Neural crest cell (in vitro differentiated cells): ENCODE results near the gene CCDC27. TPM values are rescaled to one million over a fixed set of nuclear protein-coding genes. Genes with fewer than 3 reads are reported as not detected.
A peak's percentile ranks its signal among the peaks of the same experiment; 100 is the strongest.

Experiments used
- DNase-seq: peaks from one replicate; pipeline ENCODE4 v3.0.0; 2021; ENCODE audit warnings: low read depth, mixed read lengths, low spot score
- H3K27ac Mint-ChIP-seq: one replicate; pipeline ENCODE4 v1.8.0; 2021; ENCODE audit warnings: mild to moderate bottlenecking, mixed read lengths; ENCODE audit not compliant: unreplicated experiment
- H3K27me3 Mint-ChIP-seq: 2 replicates; pipeline ENCODE4 v1.8.0; 2021; ENCODE audit warnings: low read depth, mild to moderate bottlenecking, mixed read lengths
- H3K36me3 Mint-ChIP-seq: 2 replicates; pipeline ENCODE4 v1.8.0; 2021; ENCODE audit warnings: low read depth, mild to moderate bottlenecking, mixed read lengths
- H3K4me1 Mint-ChIP-seq: 2 replicates; pipeline ENCODE4 v1.8.0; 2021; ENCODE audit warnings: mixed read lengths
- H3K4me3 Mint-ChIP-seq: one replicate; pipeline ENCODE4 v1.8.0; 2021; ENCODE audit warnings: mild to moderate bottlenecking, mixed read lengths
- H3K9me3 Mint-ChIP-seq: 2 replicates; pipeline ENCODE4 v1.8.0; 2021; ENCODE audit warnings: mixed read lengths
- total RNA-seq: library from RNA; stranded (reverse); gene quantifications from 2 replicates; pipeline ENCODE4 v1.2.1, GENCODE V29; 2021
- TF ChIP-seq, protein P1 (sequence below): fragments of 200-600 bp; sonication (generic); conservative IDR thresholded peaks from 2 replicates; pipeline ENCODE4 v1.5.0; 2021; ENCODE audit warnings: antibody characterized with exemption, mild to moderate bottlenecking

The CCDC27 gene
- total RNA-seq, 1 donor from 2014 or later = not detected

DNA sequence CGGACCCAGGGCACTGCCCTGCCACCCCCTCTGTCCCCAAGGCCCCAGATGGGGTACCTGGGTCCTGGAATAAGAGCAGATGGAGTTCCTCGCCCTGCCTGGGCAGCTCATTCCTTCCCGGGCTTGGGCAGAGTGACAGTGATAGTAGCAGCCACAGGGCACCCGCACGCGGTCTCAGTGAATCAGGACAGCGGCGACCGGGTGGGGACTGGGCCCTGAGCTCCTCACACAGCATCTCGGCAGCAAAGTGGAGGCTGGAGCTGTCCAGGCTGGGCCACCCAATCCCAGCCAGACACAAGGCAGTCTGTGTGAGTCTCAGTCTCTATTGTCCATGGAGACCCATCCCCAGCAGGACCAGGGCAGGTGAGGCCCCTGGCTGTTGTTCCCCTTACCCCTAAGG, 37.4 kb upstream of the CCDC27 start:
- no peaks in the 10 kb centered on the region for H3K36me3 Mint-ChIP-seq
- DNase-seq = no peak
- H3K4me3 Mint-ChIP-seq = no peak overlapping the region
- no peaks in the 10 kb centered on the region for H3K9me3 Mint-ChIP-seq
- no peaks in the 10 kb centered on the region for H3K4me1 Mint-ChIP-seq
- H3K27ac Mint-ChIP-seq = no peak overlapping the region
- TF ChIP-seq, protein P1, sequence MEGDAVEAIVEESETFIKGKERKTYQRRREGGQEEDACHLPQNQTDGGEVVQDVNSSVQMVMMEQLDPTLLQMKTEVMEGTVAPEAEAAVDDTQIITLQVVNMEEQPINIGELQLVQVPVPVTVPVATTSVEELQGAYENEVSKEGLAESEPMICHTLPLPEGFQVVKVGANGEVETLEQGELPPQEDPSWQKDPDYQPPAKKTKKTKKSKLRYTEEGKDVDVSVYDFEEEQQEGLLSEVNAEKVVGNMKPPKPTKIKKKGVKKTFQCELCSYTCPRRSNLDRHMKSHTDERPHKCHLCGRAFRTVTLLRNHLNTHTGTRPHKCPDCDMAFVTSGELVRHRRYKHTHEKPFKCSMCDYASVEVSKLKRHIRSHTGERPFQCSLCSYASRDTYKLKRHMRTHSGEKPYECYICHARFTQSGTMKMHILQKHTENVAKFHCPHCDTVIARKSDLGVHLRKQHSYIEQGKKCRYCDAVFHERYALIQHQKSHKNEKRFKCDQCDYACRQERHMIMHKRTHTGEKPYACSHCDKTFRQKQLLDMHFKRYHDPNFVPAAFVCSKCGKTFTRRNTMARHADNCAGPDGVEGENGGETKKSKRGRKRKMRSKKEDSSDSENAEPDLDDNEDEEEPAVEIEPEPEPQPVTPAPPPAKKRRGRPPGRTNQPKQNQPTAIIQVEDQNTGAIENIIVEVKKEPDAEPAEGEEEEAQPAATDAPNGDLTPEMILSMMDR = no peak
- peaks cover 13% of the 10 kb centered on the region for H3K27me3 Mint-ChIP-seq

DNA sequence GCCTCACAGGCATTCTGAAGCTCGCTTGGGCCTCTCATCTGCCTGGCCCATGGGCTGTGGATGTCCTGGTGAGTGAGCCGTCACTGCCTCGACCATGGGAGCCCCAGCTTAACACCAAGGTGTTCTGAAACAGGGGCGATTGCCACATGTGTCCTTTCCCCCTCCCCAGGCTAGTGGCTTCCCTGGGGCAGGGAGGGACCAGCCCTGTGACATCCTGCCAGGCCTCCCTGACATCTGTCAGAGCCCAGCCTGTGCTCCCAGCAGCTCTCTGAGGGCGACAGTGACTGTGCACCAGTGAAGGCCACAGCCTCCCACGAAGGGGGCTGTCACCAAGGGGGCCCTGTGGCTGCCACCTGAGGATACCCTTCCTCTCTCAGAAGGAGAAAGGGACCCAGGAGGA, 35.9 kb upstream of the CCDC27 start:
- Mint-ChIP-seq H3K4me1 (no peaks in the 10 kb centered on the region), H3K4me3 (no peak overlapping the region), H3K36me3 (no peaks in the 10 kb centered on the region), H3K27ac (no peak overlapping the region), H3K9me3 (no peaks in the 10 kb centered on the region), H3K27me3 (peaks cover 9% of the 10 kb centered on the region)
- no peak for DNase-seq
- TF ChIP-seq, protein P1 = no peak

DNA sequence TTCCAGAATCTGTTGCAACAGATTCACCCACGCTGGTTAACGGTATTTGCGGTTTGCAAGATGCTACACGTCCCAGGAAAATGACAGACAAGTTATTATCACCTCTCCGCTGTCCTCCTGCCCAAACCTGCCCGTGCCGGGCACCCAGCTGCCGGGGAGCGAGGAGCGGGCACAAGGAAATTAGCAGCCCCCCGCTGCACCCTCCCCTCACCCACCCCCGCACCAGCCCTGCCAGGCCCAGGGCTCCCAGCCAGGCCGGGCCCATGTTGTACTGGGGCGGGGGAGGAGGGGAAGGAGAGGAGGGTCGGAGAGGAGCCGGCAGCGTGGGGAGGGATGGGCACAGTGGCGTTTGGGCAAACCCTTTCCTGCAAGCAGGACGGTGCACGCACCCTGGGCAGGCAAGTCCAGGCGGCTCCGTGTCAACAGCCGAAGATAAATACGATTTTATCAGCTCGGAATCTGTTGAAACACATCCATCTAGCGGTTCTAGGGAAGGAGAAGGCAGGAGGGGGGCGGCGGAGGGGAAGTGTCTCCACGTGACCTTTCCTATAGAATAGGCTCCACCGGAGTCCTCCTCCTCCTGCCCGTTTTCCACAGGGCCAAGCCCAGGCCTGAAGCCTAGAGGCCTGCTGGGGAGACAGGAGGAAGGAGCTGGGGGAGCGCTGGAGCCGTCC, 35.1 kb upstream of the CCDC27 start:
- no peak for DNase-seq
- TF ChIP-seq, protein P1 = no peak
- no peak overlapping the region for H3K4me3 Mint-ChIP-seq
- peaks cover 2% of the 10 kb centered on the region for H3K27me3 Mint-ChIP-seq
- H3K4me1 Mint-ChIP-seq = no peaks in the 10 kb centered on the region
- H3K9me3 Mint-ChIP-seq = no peaks in the 10 kb centered on the region
- H3K27ac Mint-ChIP-seq = no peak overlapping the region
- H3K36me3 Mint-ChIP-seq = no peaks in the 10 kb centered on the region

DNA sequence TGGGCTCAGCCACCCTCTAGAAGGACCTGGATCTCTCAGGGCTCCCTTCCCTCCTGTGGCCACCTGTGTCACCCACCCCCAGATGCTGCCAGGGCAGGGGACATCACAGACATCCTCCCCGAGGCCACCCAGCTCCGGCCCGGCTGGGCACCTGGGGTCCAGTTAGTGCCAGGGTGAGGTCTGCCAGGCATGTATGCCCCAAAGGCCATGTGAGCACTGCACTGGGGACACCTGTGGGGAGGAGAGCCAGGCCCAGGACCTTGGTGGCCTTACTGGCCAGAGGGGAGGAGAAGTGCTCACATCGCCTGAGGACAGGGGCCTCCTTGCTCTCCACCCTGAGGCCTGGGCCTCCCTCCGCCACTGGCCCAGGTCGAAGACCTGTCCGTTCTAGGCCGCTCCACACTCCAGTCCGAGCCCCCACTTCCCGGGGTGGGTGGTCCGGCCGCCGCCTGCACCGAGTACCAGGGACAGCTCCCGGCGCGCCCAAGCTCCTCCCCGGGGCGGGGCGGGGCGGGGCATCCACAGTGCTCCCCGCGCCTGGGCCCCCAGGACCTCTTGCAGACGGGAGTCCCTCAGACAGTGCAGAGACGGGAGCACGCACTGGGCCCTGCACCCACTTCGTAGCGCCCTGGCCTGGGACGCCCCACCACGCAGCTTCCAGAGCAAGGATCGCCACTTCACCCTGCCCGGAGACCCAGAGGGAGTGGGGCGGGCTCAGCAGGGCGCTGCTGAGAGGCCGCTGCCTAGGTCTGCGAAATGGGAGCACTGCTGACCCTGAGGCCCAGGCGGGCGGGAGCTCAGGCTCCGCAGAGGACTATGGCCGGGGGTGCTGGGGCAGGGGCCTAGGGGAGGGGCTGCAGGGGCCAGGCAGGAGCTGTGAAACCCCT, 34.3 kb upstream of the CCDC27 start:
- H3K27me3 Mint-ChIP-seq = no peaks in the 10 kb centered on the region
- no peaks in the 10 kb centered on the region for H3K9me3 Mint-ChIP-seq
- DNase-seq = peak; percentile 48
- H3K4me3 Mint-ChIP-seq = no peak overlapping the region
- no peak overlapping the region for H3K27ac Mint-ChIP-seq
- H3K36me3 Mint-ChIP-seq = no peaks in the 10 kb centered on the region
- TF ChIP-seq, protein P1 = no peak
- H3K4me1 Mint-ChIP-seq = no peaks in the 10 kb centered on the region

DNA sequence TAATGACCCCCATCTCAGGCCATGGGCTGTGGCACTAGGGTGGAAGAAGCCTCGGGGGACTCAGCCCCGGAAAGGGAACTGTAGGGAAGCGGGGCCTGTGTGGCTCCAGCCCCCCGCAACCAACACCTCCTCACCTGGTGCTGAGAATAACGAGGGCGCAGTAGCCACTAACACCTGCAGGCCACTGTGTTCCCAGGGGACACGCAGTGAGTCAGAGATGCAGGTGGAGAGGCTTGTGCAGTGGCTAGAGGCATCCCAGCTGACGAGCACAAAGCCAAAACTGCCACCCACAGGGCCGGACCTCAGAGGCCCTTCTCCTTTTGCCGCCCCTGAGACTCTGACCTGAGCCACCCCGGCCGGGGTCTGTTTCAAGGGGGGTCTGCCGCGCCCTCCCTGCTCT, 33.5 kb upstream of the CCDC27 start:
- H3K27ac Mint-ChIP-seq = no peak overlapping the region
- no peaks in the 10 kb centered on the region for H3K27me3 Mint-ChIP-seq
- TF ChIP-seq, protein P1 = no peak
- no peak for DNase-seq
- H3K4me3 Mint-ChIP-seq = no peak overlapping the region
- H3K36me3 Mint-ChIP-seq = no peaks in the 10 kb centered on the region
- H3K9me3 Mint-ChIP-seq = no peaks in the 10 kb centered on the region
- H3K4me1 Mint-ChIP-seq = no peaks in the 10 kb centered on the region
